HG02970 (cell line): Measurements from ENCODE around the gene ETV3.

Experiments
- ATAC-seq: cut with Tn5 transposase; IDR thresholded peaks from one replicate; pipeline ENCODE4 v1.9.1; 2021; ENCODE audit warnings: mild to moderate bottlenecking, moderate library complexity, moderate number of reproducible peaks; ENCODE audit not compliant: unreplicated experiment, low FRiP score

ETV3 gene

GRCh38 chr1:157162345-157162744 is 24.1 kb upstream of the ETV3 start:
- no peak for ATAC-seq

- no peak for ATAC-seq
Observed at GRCh38 chr1:157161901-157162300, 23.7 kb upstream of the ETV3 start.

GRCh38 chr1:157158967-157159366 is 20.8 kb upstream of the ETV3 start:
- ATAC-seq, result no peak

GRCh38 chr1:157157501-157158190 is 19.5 kb upstream of the ETV3 start:
- no peak for ATAC-seq

GRCh38 chr1:157156058-157156541 is 17.9 kb upstream of the ETV3 start:
- no peak for ATAC-seq

GRCh38 chr1:157155658-157156057 is 17.5 kb upstream of the ETV3 start:
- ATAC-seq, result no peak

- no peak for ATAC-seq
Observed at GRCh38 chr1:157154940-157155514, 16.8 kb upstream of the ETV3 start.

- ATAC-seq, result no peak
Observed at GRCh38 chr1:157154291-157154690, 16.1 kb upstream of the ETV3 start.

GRCh38 chr1:157153746-157154145 is 15.6 kb upstream of the ETV3 start:
- no peak for ATAC-seq

- ATAC-seq, result no peak
Observed at GRCh38 chr1:157152510-157152909, 14.3 kb upstream of the ETV3 start.

- ATAC-seq, result no peak
Observed at GRCh38 chr1:157151506-157151905, 13.3 kb upstream of the ETV3 start.

- no peak for ATAC-seq
Observed at GRCh38 chr1:157151073-157151472, 12.9 kb upstream of the ETV3 start.

- ATAC-seq, result no peak
Observed at GRCh38 chr1:157150631-157151030, 12.4 kb upstream of the ETV3 start.

- no peak for ATAC-seq
Observed at GRCh38 chr1:157147906-157148700, 9.9 kb upstream of the ETV3 start.

GRCh38 chr1:157147037-157147436 is 8.8 kb upstream of the ETV3 start:
- ATAC-seq, result no peak

GRCh38 chr1:157146244-157146643 is 8.0 kb upstream of the ETV3 start:
- ATAC-seq, result no peak

- ATAC-seq, result no peak
Observed at GRCh38 chr1:157145076-157145475, 6.9 kb upstream of the ETV3 start.

- ATAC-seq, result no peak
Observed at GRCh38 chr1:157144509-157144908, 6.3 kb upstream of the ETV3 start.

GRCh38 chr1:157142765-157143423 is 4.7 kb upstream of the ETV3 start:
- ATAC-seq, result no peak

GRCh38 chr1:157142201-157142600 is 4.0 kb upstream of the ETV3 start:
- no peak for ATAC-seq
